Articular chondrocyte of knee joint (primary cell): ENCODE measurements around the gene DTX1. TPM values are rescaled to one million over a fixed set of nuclear protein-coding genes. Genes with fewer than 3 reads are reported as not detected.

Experiments
- total RNA-seq: library from RNA; depleted of rRNA; stranded (reverse); fragments of >200 nt; gene quantifications from 2 replicates; pipeline ENCODE4 v1.2.3, GENCODE V29; 2012

Gene DTX1
- total RNA-seq, result not detected in 2 replicates

DNA sequence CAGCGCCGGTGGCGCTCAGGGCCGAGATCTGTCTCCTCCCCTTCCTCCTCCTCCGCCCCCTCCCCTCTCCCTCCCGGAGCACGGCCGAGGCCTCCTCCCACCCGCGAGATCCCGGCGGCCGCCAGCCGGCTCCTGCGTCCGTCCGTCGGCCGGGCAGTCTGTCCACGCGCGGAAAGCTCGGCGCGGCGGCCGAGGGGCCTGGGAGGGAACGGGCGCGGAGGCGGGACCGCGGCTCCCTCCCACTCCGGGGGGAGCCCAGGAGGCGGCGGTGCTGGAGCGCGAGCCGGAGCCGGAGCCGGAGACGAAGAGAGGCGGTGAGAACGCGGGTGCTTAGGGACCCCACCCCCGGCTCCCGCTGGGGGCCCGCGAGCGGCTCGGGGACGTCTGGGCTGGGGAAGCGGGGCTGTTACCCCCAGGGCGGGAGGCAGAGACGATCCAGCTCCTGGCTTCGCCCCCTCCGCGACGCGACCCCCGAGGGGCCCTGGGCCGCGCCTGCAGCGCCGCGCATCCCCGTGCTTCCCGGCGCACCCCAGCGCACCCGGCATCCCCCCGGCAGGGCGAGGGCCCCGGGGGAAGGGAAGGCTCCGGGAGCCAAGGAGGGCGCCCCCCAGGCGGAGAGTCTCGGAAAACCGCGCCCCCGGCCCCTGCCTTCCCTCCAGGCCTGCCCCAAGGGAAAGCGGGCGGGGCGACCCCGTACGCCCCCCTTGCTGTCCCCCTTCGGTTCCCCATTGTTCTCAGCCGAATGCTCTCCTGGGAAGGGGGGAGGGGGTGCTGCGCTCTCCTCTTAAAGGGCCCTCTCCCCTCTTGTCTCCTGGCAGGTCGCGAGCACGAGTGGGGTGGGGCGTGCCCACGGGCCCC is at the start of gene DTX1:
TSS of gene DTX1 (plus strand) at position 100 of the 858 bp plus-strand sequence. CDS start 1,463 bp downstream, outside the sequence.

DNA sequence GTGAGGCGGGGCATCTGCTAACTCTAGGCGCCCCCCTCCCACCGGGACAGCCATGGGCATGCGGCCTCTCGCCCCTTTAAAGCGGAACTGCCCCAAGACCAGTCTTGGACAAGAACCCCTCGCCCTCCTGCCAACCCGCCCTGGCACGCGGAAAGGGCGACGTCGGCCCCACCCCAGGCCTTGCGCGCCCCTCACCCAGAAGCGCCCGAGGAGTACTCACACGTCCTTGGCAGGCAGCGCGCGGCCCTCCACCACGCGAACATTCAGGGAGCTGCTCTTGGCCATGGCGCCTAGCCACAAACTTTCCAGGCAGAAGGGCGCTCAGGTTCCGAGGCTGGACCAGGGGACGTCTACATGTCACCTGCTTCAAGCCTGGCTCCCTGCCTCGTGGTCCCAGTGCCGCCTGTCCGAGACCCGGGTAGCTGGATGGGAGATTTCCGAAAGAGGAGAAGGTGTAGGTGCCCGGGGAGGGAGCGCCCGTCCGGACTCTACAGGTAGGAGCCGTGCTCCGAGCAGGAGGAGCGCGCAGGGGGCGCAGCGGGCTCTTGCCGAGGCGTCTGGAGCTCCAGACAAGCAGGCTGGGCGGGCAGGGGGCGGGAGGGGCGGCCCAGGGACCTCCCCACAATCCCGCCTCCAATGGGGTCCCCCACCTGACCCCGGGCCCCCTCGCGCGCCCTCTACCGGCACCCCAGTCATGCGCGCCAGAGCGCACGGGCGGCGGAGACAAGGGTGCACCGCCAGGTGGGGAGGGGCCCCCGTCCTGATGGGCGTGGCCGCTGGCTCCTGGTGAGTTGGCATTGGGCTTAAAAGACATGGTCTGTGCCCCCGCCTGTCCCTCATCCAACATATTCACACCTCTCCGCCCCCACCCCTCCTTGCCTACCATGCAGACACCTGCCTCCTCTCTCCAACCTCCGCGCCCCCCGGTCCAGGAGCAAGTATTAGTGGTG is 78.9 kb downstream of the DTX1 start, which contains the start of gene RASAL1:
TSS of gene RASAL1 (minus strand) at position 584 of the 950 bp plus-strand sequence. CDS start at position 285, 299 bp downstream.

Other genes starting within 250 kb of the DTX1 start
- 11.5 and 27.2 TPM in 2 replicates for gene OAS1, start 149.8 kb upstream of the DTX1 start, total RNA-seq
- 8.2 and 15.7 TPM in 2 replicates for gene OAS3, start 118.3 kb upstream of the DTX1 start, total RNA-seq
- gene OAS2, start 78.2 kb upstream of the DTX1 start, total RNA-seq, result 7.8 and 8.4 TPM in 2 replicates
- not detected in 2 replicates for gene RASAL1, start 79.0 kb downstream of the DTX1 start, total RNA-seq
- gene CFAP73, start 93.0 kb downstream of the DTX1 start, total RNA-seq, result not detected in 2 replicates
- gene DDX54, start 128.7 kb downstream of the DTX1 start, total RNA-seq, result 42.9 and 46.0 TPM in 2 replicates
- gene RITA1, start 129.0 kb downstream of the DTX1 start, total RNA-seq, result 17.6 and 20.9 TPM in 2 replicates
- 21.7 and 23.5 TPM in 2 replicates for gene TPCN1, start 164.7 kb downstream of the DTX1 start, total RNA-seq